Measurements from ENCODE around the gene IGSF1.
A peak's percentile ranks its signal among the peaks of the same experiment; 100 is the strongest.

The IGSF1 gene, protein sequence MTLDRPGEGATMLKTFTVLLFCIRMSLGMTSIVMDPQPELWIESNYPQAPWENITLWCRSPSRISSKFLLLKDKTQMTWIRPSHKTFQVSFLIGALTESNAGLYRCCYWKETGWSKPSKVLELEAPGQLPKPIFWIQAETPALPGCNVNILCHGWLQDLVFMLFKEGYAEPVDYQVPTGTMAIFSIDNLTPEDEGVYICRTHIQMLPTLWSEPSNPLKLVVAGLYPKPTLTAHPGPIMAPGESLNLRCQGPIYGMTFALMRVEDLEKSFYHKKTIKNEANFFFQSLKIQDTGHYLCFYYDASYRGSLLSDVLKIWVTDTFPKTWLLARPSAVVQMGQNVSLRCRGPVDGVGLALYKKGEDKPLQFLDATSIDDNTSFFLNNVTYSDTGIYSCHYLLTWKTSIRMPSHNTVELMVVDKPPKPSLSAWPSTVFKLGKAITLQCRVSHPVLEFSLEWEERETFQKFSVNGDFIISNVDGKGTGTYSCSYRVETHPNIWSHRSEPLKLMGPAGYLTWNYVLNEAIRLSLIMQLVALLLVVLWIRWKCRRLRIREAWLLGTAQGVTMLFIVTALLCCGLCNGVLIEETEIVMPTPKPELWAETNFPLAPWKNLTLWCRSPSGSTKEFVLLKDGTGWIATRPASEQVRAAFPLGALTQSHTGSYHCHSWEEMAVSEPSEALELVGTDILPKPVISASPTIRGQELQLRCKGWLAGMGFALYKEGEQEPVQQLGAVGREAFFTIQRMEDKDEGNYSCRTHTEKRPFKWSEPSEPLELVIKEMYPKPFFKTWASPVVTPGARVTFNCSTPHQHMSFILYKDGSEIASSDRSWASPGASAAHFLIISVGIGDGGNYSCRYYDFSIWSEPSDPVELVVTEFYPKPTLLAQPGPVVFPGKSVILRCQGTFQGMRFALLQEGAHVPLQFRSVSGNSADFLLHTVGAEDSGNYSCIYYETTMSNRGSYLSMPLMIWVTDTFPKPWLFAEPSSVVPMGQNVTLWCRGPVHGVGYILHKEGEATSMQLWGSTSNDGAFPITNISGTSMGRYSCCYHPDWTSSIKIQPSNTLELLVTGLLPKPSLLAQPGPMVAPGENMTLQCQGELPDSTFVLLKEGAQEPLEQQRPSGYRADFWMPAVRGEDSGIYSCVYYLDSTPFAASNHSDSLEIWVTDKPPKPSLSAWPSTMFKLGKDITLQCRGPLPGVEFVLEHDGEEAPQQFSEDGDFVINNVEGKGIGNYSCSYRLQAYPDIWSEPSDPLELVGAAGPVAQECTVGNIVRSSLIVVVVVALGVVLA (N-terminal part only)

DNA sequence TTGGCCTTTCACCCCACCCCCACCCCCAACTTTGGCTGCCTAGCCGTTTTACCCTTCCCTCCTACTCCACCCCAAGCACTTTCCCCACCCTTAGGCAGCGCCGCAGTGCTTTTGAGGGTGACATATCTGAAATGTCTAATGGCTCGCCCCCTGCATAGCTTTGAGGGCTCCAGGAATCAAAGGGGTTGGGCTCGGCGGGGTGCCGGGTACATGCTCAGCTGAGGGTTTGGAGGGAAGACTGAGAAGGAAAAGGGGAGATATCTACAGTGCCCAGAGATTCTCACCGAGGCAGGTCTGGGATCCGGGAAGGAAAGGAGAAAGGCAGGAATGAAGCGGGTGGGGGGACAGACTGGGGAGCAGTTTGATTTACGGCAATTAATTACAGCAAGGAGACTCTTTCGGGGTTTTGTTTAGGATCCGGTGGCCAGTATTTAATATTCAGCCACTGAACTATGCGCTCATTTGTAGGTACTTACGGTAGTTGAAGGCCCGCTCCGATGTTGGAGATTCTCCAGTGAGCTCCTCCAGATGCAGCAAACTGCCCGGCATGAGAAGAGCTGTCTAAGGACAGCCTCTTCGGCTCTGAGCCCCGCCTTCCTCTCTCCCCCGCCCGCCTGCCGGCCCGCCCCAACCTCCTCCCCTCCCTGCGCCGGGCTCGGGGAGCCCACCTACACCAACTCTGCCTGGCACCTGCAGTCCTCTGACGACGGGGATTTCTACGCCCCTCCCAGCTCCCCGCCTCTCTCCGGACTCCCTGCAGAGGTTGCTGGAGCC is at the start of gene IGSF1:
IGSF1 (minus strand) TSS at position 569 of the 774 bp plus-strand sequence. CDS start 2,632 bp downstream, outside the sequence.
- no peaks in the 10 kb centered on the region for H3K36me3 ChIP-seq (replicated peaks; ENCODE audit: insufficient read depth, low read length)
- H3F3A ChIP-seq (ENCODE audit: insufficient read depth, low read length): no peaks in the 10 kb centered on the region
- no peaks in the 10 kb centered on the region for H3K4me1 ChIP-seq (ENCODE audit: low read length)
- H3K4me3 ChIP-seq (ENCODE audit: low read length): peak within 1 kb of the TSS; percentile 66
- TF ChIP-seq, protein P1, sequence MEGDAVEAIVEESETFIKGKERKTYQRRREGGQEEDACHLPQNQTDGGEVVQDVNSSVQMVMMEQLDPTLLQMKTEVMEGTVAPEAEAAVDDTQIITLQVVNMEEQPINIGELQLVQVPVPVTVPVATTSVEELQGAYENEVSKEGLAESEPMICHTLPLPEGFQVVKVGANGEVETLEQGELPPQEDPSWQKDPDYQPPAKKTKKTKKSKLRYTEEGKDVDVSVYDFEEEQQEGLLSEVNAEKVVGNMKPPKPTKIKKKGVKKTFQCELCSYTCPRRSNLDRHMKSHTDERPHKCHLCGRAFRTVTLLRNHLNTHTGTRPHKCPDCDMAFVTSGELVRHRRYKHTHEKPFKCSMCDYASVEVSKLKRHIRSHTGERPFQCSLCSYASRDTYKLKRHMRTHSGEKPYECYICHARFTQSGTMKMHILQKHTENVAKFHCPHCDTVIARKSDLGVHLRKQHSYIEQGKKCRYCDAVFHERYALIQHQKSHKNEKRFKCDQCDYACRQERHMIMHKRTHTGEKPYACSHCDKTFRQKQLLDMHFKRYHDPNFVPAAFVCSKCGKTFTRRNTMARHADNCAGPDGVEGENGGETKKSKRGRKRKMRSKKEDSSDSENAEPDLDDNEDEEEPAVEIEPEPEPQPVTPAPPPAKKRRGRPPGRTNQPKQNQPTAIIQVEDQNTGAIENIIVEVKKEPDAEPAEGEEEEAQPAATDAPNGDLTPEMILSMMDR (IDR thresholded peaks at IDR 0.05; ENCODE audit: low read length): no peak
- TF ChIP-seq EZH2 (optimal IDR thresholded peaks at IDR 0.05; ENCODE audit: low read depth, low read length): no peak
- no peak for TF ChIP-seq EZH2phosphoT487 (IDR thresholded peaks at IDR 0.05; ENCODE audit: low read length)
- H2AFZ ChIP-seq (ENCODE audit: low read length): peak within 1 kb of the TSS; percentile 92
- peak within 1 kb of the TSS; percentile 79 for H3K4me2 ChIP-seq (ENCODE audit: low read depth, low read length)
- peak; percentile 49 for DNase-seq
- H3K9me2 ChIP-seq (replicated peaks; ENCODE audit: insufficient read depth, low read length): no peaks in the 10 kb centered on the region
- H3K27me3 ChIP-seq (replicated peaks; ENCODE audit: insufficient read depth, low read length): no peaks in the 10 kb centered on the region
- H3K79me2 ChIP-seq (ENCODE audit: low read length): no peaks in the 10 kb centered on the region
- H3K27ac ChIP-seq (ENCODE audit: low read length): no peak within 1 kb of the TSS
- H4K20me1 ChIP-seq (ENCODE audit: insufficient read depth, low read length): no peaks in the 10 kb centered on the region
- H3K9me3 ChIP-seq (replicated peaks; ENCODE audit: insufficient read depth, low read length): no peaks in the 10 kb centered on the region
- H3K9ac ChIP-seq (ENCODE audit: low read length): peak within 1 kb of the TSS; percentile 12; the same call in 1 of the 2 replicates

DNA sequence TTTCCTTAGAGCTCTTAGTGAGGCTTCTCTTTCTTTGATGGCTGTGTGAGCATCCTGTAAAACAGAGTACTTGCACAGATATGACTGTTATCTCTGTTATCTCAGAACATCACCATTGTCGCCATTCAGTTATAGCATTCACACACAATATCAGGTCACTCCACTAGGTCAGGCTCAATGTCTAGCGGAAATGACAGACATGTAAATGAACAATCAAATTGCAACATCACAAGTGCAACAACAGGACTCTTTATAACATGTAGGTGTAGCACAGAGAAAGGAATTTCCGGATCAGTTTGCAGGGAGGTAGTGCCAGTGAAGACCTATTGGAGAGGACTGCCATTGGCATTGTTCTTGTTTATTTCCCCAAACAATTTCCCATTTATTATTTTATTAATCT is 43.2 kb upstream of the IGSF1 start:
- Histone ChIP-seq H3K27ac (ENCODE audit: low read length) (no peak overlapping the region), H4K20me1 (ENCODE audit: insufficient read depth, low read length) (no peaks in the 10 kb centered on the region), H3K4me3 (ENCODE audit: low read length) (no peak overlapping the region), H2AFZ (ENCODE audit: low read length) (no peak overlapping the region), H3K9me2 (replicated peaks; ENCODE audit: insufficient read depth, low read length) (no peaks in the 10 kb centered on the region), H3K4me1 (ENCODE audit: low read length) (no peaks in the 10 kb centered on the region), H3K9me3 (replicated peaks; ENCODE audit: insufficient read depth, low read length) (no peaks in the 10 kb centered on the region), H3K36me3 (replicated peaks; ENCODE audit: insufficient read depth, low read length) (no peaks in the 10 kb centered on the region), H3K79me2 (ENCODE audit: low read length) (no peaks in the 10 kb centered on the region), H3K9ac (ENCODE audit: low read length) (no peak overlapping the region), H3F3A (ENCODE audit: insufficient read depth, low read length) (no peaks in the 10 kb centered on the region), H3K27me3 (replicated peaks; ENCODE audit: insufficient read depth, low read length) (no peaks in the 10 kb centered on the region), H3K4me2 (ENCODE audit: low read depth, low read length) (no peak overlapping the region)
- DNase-seq: no peak
- no peak for TF ChIP-seq EZH2phosphoT487 (IDR thresholded peaks at IDR 0.05; ENCODE audit: low read length)
- TF ChIP-seq, protein P1 (IDR thresholded peaks at IDR 0.05; ENCODE audit: low read length): no peak
- no peak for TF ChIP-seq EZH2 (optimal IDR thresholded peaks at IDR 0.05; ENCODE audit: low read depth, low read length)

DNA sequence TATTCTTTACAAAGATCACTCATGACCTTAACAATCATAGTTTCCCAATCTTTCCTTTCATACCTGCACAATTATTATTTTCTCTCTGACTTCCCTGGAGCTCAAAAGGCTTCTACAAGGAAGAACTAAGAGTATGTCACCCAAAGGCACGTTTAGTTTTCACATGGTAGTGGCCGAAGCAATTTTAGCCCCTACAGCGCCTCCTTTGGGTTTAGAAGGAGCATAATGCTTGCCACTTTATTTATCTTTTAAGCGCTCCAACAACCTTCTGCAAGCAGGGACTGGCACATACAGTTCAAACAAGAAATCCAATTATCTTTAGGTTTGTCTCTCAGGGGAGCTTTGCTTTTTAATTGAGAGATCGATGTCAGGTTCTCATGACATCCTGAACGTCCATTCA is 42.0 kb upstream of the IGSF1 start:
- Histone ChIP-seq H3K79me2 (ENCODE audit: low read length) (no peaks in the 10 kb centered on the region), H4K20me1 (ENCODE audit: insufficient read depth, low read length) (no peaks in the 10 kb centered on the region), H3K36me3 (replicated peaks; ENCODE audit: insufficient read depth, low read length) (no peaks in the 10 kb centered on the region), H3F3A (ENCODE audit: insufficient read depth, low read length) (no peaks in the 10 kb centered on the region), H3K9ac (ENCODE audit: low read length) (no peak overlapping the region), H2AFZ (ENCODE audit: low read length) (no peak overlapping the region), H3K4me1 (ENCODE audit: low read length) (no peaks in the 10 kb centered on the region), H3K9me2 (replicated peaks; ENCODE audit: insufficient read depth, low read length) (no peaks in the 10 kb centered on the region), H3K4me2 (ENCODE audit: low read depth, low read length) (no peak overlapping the region), H3K9me3 (replicated peaks; ENCODE audit: insufficient read depth, low read length) (no peaks in the 10 kb centered on the region), H3K27me3 (replicated peaks; ENCODE audit: insufficient read depth, low read length) (no peaks in the 10 kb centered on the region), H3K27ac (ENCODE audit: low read length) (no peak overlapping the region), H3K4me3 (ENCODE audit: low read length) (no peak overlapping the region)
- no peak for DNase-seq
- TF ChIP-seq, protein P1 (IDR thresholded peaks at IDR 0.05; ENCODE audit: low read length): no peak
- TF ChIP-seq EZH2 (optimal IDR thresholded peaks at IDR 0.05; ENCODE audit: low read depth, low read length): no peak
- TF ChIP-seq EZH2phosphoT487 (IDR thresholded peaks at IDR 0.05; ENCODE audit: low read length): no peak

Data from MM.1S (cell line).